ENCODE measurements around the gene CD101.

DNA sequence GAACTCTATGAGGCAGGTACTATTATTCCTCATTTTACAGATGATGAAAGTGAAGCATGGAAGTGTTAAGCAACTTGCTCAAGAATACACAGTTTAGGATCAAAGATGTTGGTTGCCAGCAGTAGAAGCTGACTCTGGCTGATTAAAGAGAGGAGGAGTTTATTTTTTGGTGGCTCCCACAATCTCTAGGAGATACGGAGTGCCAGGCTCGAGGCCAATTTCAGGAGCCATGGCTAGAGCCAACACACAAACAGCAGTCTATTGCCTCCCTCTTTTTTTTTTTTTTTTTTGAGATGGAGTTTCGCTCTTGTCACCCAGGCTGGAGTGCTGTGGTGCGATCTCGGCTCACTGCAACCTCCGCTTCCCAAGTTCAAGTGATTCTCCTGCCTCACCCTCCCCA is 78.2 kb downstream of the CD101 start:
- TF ChIP-seq, protein P1, sequence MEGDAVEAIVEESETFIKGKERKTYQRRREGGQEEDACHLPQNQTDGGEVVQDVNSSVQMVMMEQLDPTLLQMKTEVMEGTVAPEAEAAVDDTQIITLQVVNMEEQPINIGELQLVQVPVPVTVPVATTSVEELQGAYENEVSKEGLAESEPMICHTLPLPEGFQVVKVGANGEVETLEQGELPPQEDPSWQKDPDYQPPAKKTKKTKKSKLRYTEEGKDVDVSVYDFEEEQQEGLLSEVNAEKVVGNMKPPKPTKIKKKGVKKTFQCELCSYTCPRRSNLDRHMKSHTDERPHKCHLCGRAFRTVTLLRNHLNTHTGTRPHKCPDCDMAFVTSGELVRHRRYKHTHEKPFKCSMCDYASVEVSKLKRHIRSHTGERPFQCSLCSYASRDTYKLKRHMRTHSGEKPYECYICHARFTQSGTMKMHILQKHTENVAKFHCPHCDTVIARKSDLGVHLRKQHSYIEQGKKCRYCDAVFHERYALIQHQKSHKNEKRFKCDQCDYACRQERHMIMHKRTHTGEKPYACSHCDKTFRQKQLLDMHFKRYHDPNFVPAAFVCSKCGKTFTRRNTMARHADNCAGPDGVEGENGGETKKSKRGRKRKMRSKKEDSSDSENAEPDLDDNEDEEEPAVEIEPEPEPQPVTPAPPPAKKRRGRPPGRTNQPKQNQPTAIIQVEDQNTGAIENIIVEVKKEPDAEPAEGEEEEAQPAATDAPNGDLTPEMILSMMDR (IDR thresholded peaks at IDR 0.05; ENCODE audit: borderline replicate concordance, extremely low read depth, low read length, poor library complexity, severe bottlenecking): no peak
- no peak for TF ChIP-seq EZH2 (IDR thresholded peaks at IDR 0.05; ENCODE audit: borderline replicate concordance, low read depth, low read length, severe bottlenecking)

Data from DND-41 (cell line).